Measurements from ENCODE around the gene CD84.
"Not testable (repeated sequence)": the region's sequence is repeated elsewhere in the genome, so short reads cannot be mapped to it uniquely, and the experiment has no call there.

DNA sequence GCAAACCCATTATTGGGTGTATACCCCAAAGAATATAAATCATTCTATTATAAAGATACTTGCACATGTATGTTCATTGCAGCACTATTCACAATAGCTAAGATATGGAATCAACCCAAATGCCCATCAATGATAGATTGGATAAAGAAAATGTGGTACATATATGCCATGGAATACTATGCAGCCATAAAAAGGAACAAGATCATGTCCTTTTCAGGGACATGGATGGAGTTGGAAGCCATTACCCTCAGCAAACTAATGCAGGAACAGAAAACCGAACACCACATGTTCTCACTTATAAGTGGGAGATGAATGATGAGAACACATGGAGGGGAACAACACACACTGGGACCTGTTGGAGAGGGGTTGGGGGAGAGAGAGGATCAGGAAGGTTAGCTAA, 16.1 kb downstream of the CD84 start:
- TF ChIP-seq, protein P1, sequence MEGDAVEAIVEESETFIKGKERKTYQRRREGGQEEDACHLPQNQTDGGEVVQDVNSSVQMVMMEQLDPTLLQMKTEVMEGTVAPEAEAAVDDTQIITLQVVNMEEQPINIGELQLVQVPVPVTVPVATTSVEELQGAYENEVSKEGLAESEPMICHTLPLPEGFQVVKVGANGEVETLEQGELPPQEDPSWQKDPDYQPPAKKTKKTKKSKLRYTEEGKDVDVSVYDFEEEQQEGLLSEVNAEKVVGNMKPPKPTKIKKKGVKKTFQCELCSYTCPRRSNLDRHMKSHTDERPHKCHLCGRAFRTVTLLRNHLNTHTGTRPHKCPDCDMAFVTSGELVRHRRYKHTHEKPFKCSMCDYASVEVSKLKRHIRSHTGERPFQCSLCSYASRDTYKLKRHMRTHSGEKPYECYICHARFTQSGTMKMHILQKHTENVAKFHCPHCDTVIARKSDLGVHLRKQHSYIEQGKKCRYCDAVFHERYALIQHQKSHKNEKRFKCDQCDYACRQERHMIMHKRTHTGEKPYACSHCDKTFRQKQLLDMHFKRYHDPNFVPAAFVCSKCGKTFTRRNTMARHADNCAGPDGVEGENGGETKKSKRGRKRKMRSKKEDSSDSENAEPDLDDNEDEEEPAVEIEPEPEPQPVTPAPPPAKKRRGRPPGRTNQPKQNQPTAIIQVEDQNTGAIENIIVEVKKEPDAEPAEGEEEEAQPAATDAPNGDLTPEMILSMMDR (IDR thresholded peaks at IDR 0.05; ENCODE audit: insufficient read depth, low read length, poor library complexity, severe bottlenecking): not testable (repeated sequence)
- not testable (repeated sequence) for TF ChIP-seq EZH2phosphoT487 (conservative IDR thresholded peaks at IDR 0.05; ENCODE audit: low read length)
